ENCODE data around the gene SLCO4A1.
A peak's percentile ranks its signal among the peaks of the same experiment; 100 is the strongest.

Gene SLCO4A1

GRCh38 chr20:62607366-62608217 lies 34.7 kb upstream of the SLCO4A1 start:
- DNase-seq = no peak

GRCh38 chr20:62608218-62608565 lies 34.1 kb upstream of the SLCO4A1 start:
- no peak for DNase-seq

DNA sequence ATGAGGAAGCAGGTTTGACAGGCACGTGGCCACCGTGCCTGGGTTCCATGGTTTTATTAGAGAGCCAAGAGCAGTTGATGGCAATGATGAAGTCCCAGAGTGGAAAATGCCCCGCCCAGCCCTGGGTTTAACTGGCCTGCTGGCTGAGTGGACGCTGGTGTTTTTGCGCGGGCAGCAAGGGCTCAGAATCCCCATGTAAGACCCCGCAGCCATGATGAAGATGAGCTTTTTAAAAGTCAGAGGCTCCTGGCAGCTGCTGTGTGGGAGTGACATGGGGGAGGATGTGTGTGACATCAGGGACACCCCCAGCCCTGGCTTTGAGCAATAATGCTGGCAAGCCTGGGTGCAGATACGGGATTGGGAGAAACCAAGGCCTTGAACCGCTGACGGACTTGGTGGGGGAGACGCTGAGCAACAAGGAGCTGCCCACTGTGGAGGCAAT lies 33.0 kb upstream of the SLCO4A1 start:
- no peak for DNase-seq

GRCh38 chr20:62609811-62610757 lies 32.2 kb upstream of the SLCO4A1 start:
- no peak for DNase-seq

DNA sequence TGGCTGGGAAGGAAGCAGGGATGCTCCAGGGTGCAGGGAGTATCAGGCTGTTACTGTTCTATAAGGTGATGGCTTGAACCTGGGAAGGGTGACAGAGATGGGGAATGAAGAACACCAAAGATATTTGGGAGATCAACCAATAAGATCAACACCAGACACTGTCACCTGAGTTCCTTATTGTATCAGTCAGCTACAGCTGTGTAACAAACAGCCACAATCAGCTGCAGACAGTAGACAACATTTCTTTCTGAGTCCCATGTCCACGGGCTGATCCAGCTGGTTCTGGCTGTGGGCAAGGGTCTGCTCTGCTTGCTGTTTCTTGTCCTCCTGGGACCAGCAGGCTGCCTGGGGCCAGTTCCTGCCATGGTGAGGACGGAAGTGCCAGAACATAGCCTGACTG lies 31.3 kb upstream of the SLCO4A1 start:
- DNase-seq = no peak

DNA sequence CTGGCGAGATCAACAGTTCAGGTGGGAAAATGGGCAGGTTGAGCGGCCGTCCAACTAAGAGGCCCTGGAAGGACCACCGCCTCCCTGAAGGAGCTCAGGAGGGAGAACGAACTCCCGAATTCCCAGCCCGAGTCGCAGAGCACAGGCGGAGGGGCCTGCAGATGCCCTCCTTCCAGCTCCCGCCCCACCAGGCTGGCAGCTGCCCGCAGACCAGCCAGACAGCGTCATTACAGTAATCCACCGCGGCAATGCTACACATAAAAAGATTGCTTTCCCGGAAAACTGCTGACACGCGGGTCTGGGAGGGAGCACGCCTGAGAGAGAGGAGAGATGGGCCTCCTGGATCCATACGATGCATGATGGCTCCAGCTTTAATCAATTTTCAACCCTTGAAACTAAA lies 30.5 kb upstream of the SLCO4A1 start:
- no peak for DNase-seq

DNA sequence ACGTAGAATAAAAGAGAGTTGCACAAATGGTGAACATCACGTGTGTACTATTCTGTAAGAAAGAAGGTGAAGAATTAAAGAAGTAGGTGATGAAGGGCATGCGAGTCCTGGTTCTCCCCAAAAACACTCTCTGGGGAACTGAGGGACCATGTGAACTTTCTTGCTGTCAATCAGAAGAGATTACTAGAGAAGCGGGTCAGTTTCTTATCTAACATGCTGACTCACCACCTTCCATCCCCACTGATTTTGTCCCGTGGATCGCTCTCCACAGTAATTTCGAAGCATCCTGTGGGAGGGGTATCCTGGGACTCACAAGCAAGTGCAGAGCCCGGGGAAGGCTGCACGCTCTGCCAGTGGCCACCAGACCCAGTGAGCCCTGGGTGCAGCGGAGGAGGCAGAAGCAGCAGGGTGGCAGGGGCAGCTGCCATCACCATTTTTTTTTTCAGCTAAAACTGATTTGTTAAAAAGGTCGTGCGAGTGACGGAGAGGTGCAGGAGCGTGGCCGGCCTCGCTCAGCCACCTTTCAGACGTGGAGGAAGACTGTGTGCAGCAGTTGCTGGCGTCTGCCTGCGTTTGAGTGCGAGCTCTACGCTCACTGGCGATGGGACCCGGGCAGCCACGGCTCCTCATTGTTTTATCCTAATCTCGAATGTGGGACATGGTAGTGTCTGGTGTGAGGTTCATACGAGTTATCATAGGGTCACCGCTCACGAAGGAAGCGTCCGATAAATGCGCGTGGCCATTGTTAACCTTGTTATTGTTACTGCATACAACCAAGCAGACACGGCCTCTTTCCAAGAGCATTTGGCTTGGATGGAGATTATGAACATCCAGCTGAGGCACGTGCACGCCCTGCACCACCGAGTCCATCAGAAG lies 28.0 kb upstream of the SLCO4A1 start:
- DNase-seq = no peak

- DNase-seq = no peak
Observed at GRCh38 chr20:62614961-62615680, 27.2 kb upstream of the SLCO4A1 start.

DNA sequence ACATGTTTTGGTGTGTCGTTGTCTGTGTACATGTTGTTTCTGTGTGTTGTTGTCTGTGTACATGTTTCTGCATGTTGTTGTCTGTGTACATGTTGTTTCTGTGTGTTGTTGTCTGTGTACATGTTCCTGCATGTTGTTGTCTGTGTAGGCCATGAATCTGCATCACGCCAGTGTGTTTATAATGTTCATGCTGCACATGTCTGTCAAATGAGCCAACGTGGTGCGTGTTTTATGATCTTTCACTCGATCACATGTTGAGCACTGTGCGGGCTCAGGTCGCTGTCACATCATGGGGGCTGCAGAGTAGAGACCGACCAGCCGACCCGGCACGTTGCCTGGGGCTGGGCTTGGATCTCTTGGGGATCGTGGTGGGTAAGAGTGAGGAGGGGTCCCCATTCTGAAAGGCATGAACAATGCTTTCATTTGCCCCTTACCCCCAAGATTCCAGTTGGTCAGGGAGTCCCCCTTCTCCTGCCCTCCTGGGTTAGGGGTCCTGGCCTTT lies 26.5 kb upstream of the SLCO4A1 start:
- DNase-seq = no peak

DNA sequence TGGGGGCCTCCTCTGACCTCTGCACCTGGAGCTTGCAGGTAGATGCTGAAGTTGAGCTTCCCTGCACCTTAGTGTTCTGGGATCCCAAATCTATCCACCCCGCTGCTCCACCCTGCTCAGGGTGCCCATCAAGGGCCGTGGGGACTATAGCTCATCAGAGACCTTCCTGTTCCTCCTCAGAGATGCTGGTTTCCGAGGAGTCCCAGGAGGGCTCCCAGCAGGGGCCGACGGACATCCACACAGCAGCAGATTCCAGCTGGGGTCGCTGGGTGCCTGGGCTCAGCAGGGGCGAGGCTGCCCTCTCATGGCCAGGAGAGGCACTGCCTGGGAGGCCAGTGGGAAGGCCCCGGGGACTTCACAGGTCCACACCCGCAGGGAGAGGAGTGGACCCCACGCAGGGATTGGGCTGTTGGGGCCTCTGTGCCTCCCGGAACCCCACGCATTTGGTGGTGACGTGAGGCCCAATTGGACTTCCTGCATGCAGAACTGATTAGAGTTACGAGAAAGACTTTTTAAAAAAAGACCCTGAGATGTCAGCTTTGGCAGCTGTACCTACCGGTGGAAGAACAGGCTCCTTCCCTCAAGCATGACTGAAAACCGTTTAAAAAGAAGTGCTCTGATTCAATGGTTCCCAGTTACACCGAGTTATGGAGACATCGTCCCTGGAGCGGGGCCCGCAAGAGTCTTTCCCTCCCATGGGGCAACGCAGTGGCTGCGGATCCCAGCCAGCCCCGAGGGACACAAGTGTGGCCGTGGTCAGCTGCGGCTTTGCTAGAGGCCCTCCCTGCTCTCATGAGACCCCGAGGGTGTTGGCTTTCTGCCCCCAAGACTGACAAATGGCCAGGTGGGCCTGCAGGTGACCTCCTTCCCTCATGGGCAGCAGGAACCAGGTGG lies 25.3 kb upstream of the SLCO4A1 start:
- peak; percentile 73 for DNase-seq

- peak; percentile 63 for DNase-seq
Observed at GRCh38 chr20:62617711-62618483, 24.4 kb upstream of the SLCO4A1 start.

GRCh38 chr20:62618611-62619529 lies 23.4 kb upstream of the SLCO4A1 start:
- DNase-seq = peak; percentile 55

- DNase-seq = no peak
Observed at GRCh38 chr20:62620625-62621024, 21.7 kb upstream of the SLCO4A1 start.

- DNase-seq = no peak
Observed at GRCh38 chr20:62621251-62622110, 20.8 kb upstream of the SLCO4A1 start.

- DNase-seq = no peak
Observed at GRCh38 chr20:62622178-62622876, 20.0 kb upstream of the SLCO4A1 start.

DNA sequence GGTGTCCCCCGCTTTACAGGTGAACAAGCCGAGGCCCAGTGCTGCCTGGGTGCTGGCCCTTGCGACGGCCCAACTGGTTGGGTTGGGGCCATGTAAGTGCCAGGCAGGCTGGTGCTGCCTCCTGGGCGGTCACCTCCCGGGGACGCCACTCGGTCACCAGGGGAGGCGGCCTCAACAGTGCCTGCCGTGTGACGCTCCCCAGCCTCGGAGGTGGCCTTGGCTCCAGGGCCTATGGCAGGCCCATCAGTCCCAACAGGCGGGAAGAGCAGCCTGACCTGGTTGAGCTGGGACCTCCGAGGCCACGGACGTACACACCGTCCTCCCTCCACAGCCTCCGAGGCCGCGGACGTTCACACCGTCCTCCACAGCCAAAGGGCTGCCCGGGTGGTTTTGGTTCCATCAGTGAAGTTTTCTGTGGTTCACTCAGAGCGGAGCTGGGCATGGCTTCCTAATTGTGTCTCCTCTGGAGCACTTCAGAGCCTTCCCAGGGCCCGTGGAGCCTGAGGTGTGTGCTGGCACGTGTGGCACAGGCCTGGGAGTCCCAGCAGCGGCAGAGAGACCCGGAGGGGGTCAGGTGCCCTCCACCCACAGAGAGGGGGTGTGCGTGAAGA lies 19.3 kb upstream of the SLCO4A1 start:
- DNase-seq = no peak

Measured in activated CD8-positive, alpha-beta memory T cell treated with anti-CD3 and anti-CD28 coated beads, Interleukin-2, amount 50 U/mL, for 4 hours (primary cell).